A549 (cell line): ENCODE data around the gene ADK. TPM values are rescaled to one million over a fixed set of nuclear protein-coding genes. Genes with fewer than 3 reads are reported as not detected.

Source experiments
- ATAC-seq, 2 experiments: fragments of 200-7000 bp in 1 of 2; fragments of >200 bp in 1 of 2; cut with Nextera tagmentation in 1 of 2; cut with Tn5 transposase in 1 of 2; 3 replicates each; pipeline versions ENCODE4 v1.8.0 to v1.9.1; 2018 to 2020; ENCODE audit warnings: mild to moderate bottlenecking in 1 of 2, moderate library complexity in 1 of 2
- CTCF ChIA-PET: fragments of 300-600 bp; sonication (Branson Sonifier 250); formaldehyde crosslinking; extraction: SDS; loops from one replicate; lab custom pipeline; 2021; ENCODE audit warnings: antibody characterized with exemption, inconsistent platforms; lab: Yijun Ruan, JAX
- POLR2A ChIA-PET: fragments of 350-600 bp; formaldehyde crosslinking; extraction: SDS; loops from one replicate; lab custom pipeline; 2021; ENCODE audit warnings: antibody characterized with exemption, inconsistent platforms; lab: Yijun Ruan, JAX
- DNase-seq, 2 experiments: peaks; one replicate each; pipeline versions ENCODE4 v3.0.0 to v3.0.0-alpha.2; 2011 to 2016; ENCODE audit warnings: low read depth in 1 of 2, low spot score in 1 of 2
- FAIRE-seq: peaks from 2 replicates; lab custom pipeline; 2011; peaks lifted over from hg19 to GRCh38; lab: Jason Lieb, UNC
- H3K27ac ChIP-seq, 2 experiments: fragments of >200 bp; sonication (Bioruptor Twin); formaldehyde crosslinking; 3 replicates each; pipeline ENCODE4 v1.5.1; 2016 to 2017
- H3K4me1 ChIP-seq: fragments of >200 bp; sonication (Bioruptor Twin); formaldehyde crosslinking; 3 replicates; pipeline ENCODE4 v1.6.1; 2016
- H3K4me2 ChIP-seq: fragments of >200 bp; sonication (Bioruptor Twin); formaldehyde crosslinking; 3 replicates; pipeline ENCODE4 v1.6.1; 2016
- H3K4me3 ChIP-seq: fragments of >200 bp; sonication (Bioruptor Twin); formaldehyde crosslinking; 3 replicates; pipeline ENCODE4 v1.5.1; 2016
- H3K9me3 ChIP-seq: fragments of >200 bp; sonication (Bioruptor Twin); formaldehyde crosslinking; 3 replicates; pipeline ENCODE4 v1.6.1; 2016
- CBX8 ChIP-seq: fragments of 200-600 bp; sonication (generic); IDR thresholded peaks from 2 replicates; pipeline ENCODE4 v1.6.1; 2016
- EHMT2 ChIP-seq: fragments of 200-600 bp; sonication (generic); IDR thresholded peaks from 2 replicates; pipeline ENCODE4 v1.6.1; 2016; ENCODE audit warnings: antibody characterized with exemption, low read depth, mild to moderate bottlenecking, moderate library complexity
- EP300 ChIP-seq, 2 experiments: fragments of >200 bp; sonication (Bioruptor Twin); formaldehyde crosslinking; IDR thresholded peaks; 2 replicates in 1 of 2; 3 replicates in 1 of 2; pipeline ENCODE4 v1.6.1; 2016 to 2017
- FOSL2 ChIP-seq, 2 experiments: fragments of 450-650 bp in 1 of 2; fragments of >200 bp in 1 of 2; sonication (Bioruptor Twin) in 1 of 2; formaldehyde crosslinking; IDR thresholded peaks; 2 replicates each; pipeline versions ENCODE4 v1.5.0 to v1.6.1; 2016 to 2020; ENCODE audit warnings: mild to moderate bottlenecking in 1 of 2, moderate library complexity in 1 of 2
- FOXS1 ChIP-seq: fragments of 250-450 bp; sonication (Bioruptor Pico); IDR thresholded peaks from 2 replicates; pipeline ENCODE4 v1.5.0; 2020; ENCODE audit warnings: mild to moderate bottlenecking, moderate library complexity
- HDAC2 ChIP-seq: fragments of 200-600 bp; sonication (generic); IDR thresholded peaks from 2 replicates; pipeline ENCODE4 v1.6.1; 2016
- HEYL ChIP-seq: fragments of 250-450 bp; sonication (Bioruptor Pico); IDR thresholded peaks from 2 replicates; pipeline ENCODE4 v1.8.0; 2021; ENCODE audit warnings: mild to moderate bottlenecking, moderate library complexity
- NFE2L2 ChIP-seq: fragments of 150-350 bp; conservative IDR thresholded peaks from 2 replicates; pipeline ENCODE4 v1.6.1; 2014; ENCODE audit warnings: low read length
- NPAS2 ChIP-seq: fragments of 250-450 bp; sonication (Bioruptor Pico); IDR thresholded peaks from 2 replicates; pipeline ENCODE4 v1.8.0; 2022; ENCODE audit warnings: mild to moderate bottlenecking, moderate library complexity, borderline replicate concordance
- POLR2A ChIP-seq: IDR thresholded peaks from 2 replicates; pipeline ENCODE4 v1.6.1; 2012; ENCODE audit warnings: mild to moderate bottlenecking, low read length
- RAD21 ChIP-seq, 2 experiments: fragments of >200 bp in 1 of 2; sonication (Bioruptor Twin) in 1 of 2; formaldehyde crosslinking in 1 of 2; IDR thresholded peaks in 1 of 2; conservative IDR thresholded peaks in 1 of 2; 2 replicates in 1 of 2; 3 replicates in 1 of 2; pipeline ENCODE4 v1.6.1; 2012 to 2018; ENCODE audit warnings: inconsistent platforms in 1 of 2
- RARB ChIP-seq: fragments of 250-450 bp; sonication (Bioruptor Pico); IDR thresholded peaks from 2 replicates; pipeline ENCODE4 v1.8.0; 2021; ENCODE audit warnings: mild to moderate bottlenecking, moderate library complexity
- RFX5 ChIP-seq: fragments of 450-650 bp; IDR thresholded peaks from 2 replicates; pipeline ENCODE4 v1.7.1; 2014; ENCODE audit warnings: antibody characterized with exemption, mild to moderate bottlenecking, moderate library complexity
- RNF2 ChIP-seq: fragments of 200-600 bp; sonication (generic); IDR thresholded peaks from 2 replicates; pipeline ENCODE4 v1.6.1; 2016; ENCODE audit warnings: low read depth, mild to moderate bottlenecking, antibody characterized with exemption, moderate library complexity, borderline replicate concordance
- SMC3 ChIP-seq: fragments of >200 bp; sonication (Bioruptor Twin); formaldehyde crosslinking; IDR thresholded peaks from 3 replicates; pipeline ENCODE4 v1.6.1; 2018; ENCODE audit warnings: inconsistent platforms
- ZFP36 ChIP-seq: fragments of 450-650 bp; IDR thresholded peaks from 2 replicates; pipeline ENCODE4 v1.6.1; 2014; ENCODE audit warnings: borderline replicate concordance; ENCODE audit not compliant: partially characterized antibody
- ZNF302 ChIP-seq: fragments of 250-450 bp; sonication (Bioruptor Pico); IDR thresholded peaks from 2 replicates; pipeline ENCODE4 v1.9.0; 2021; ENCODE audit warnings: inconsistent platforms, mild to moderate bottlenecking, moderate library complexity
- ZSCAN20 ChIP-seq: fragments of 250-450 bp; sonication (Bioruptor Pico); IDR thresholded peaks from 2 replicates; pipeline ENCODE4 v1.8.0; 2022; ENCODE audit warnings: mild to moderate bottlenecking, moderate library complexity
- WGBS: methylation state at CpG from one replicate; pipeline ENCODE4 v1.1.6; 2017; ENCODE audit errors: missing lambda C conversion rate; 5-methylcytosine and 5-hydroxymethylcytosine counted together
- polyA plus RNA-seq, 4 experiments: library from polyadenylated mRNA; depleted of rRNA in 3 of 4; stranded (reverse); fragments of >200 nt; fragmentation: RNase III in 1 of 4; extraction: RNeasy Plus Mini Kit Qiagen cat#74134 plus additional on column Dnase treatment in 1 of 4; gene quantifications; 2 replicates in 3 of 4; 3 replicates in 1 of 4; pipeline ENCODE4 v1.2.3, GENCODE V29; 2011 to 2017
- TF ChIP-seq, protein P1 (sequence below): fragments of >200 bp; sonication (Bioruptor Twin); formaldehyde crosslinking; IDR thresholded peaks from 2 replicates; pipeline ENCODE4 v1.6.1; 2016
- TF ChIP-seq, protein P2 (sequence below): IDR thresholded peaks from 2 replicates; pipeline ENCODE4 v1.6.1; 2012
- TF ChIP-seq, protein P3 (sequence below): IDR thresholded peaks from 2 replicates; pipeline ENCODE4 v1.6.1; 2012
- TF ChIP-seq, protein P4 (sequence below): fragments of 250-450 bp; sonication (Bioruptor Pico); IDR thresholded peaks from 2 replicates; pipeline ENCODE4 v1.5.0; 2021; ENCODE audit warnings: mild to moderate bottlenecking, moderate library complexity, borderline replicate concordance
- TF ChIP-seq, protein P5 (sequence below): IDR thresholded peaks from 2 replicates; pipeline ENCODE4 v1.6.1; 2012; ENCODE audit warnings: low read depth, borderline replicate concordance
- TF ChIP-seq, protein P6 (sequence below): fragments of 450-650 bp; IDR thresholded peaks from 2 replicates; pipeline ENCODE4 v1.6.1; 2014; ENCODE audit warnings: antibody characterized with exemption

ADK gene
- polyA plus RNA-seq, 2 of the 4 experiments (the other 2 are of a cell fraction): 35.8 to 40.7 TPM

DNA sequence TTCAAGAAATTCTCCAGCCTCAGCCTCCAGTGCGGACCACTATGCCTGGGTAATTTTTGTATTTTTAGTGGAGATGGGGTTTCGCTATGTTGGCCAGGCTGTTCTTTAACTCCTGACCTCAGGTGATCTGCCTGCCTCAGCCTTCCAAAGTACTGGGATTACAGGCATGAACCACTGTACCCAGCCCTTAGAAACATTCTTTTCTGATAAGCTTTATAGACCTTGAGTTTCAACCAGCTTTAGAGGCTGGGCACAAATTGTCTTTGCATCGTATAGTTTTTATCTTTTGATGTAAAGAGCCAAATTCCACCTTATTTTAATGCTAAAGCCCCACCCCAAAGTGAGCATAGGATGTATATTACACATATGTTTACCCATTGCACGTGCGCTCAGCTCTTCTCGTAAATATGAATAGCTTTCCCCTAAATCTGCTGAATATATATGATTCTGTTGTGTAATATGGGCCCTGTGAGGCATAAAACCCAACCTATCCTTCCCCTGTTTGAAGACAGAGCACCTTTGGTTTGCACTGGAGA, 124.8 kb downstream of the ADK start:
- H3K9me3 ChIP-seq: no peaks in the 10 kb centered on the region
- POLR2A ChIA-PET: interaction anchor here (0.7 kb wide), 1 partner anchor 550 kb away, joined by 3 read pairs; no protein-coding TSS in a partner anchor
- H3K4me3 ChIP-seq: no peak overlapping the region
- DNase-seq (no peak), ATAC-seq (no peak), FAIRE-seq (no peak)
- no peak overlapping the region for H3K27ac ChIP-seq
- H3K4me1 ChIP-seq: no peaks in the 10 kb centered on the region
- TF ChIP-seq RAD21 (conservative IDR thresholded peaks at IDR 0.05 in 1 of 2, IDR thresholded peaks at IDR 0.05 in 1 of 2): no peak
- TF ChIP-seq EHMT2: no peak
- TF ChIP-seq NPAS2: no peak
- no peak for TF ChIP-seq HDAC2
- TF ChIP-seq, protein P1, sequence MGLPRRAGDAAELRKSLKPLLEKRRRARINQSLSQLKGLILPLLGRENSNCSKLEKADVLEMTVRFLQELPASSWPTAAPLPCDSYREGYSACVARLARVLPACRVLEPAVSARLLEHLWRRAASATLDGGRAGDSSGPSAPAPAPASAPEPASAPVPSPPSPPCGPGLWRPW: no peak
- TF ChIP-seq FOSL2 (IDR thresholded peaks at IDR 0.05): no peak
- no peak for TF ChIP-seq FOSL2 (CRISPR knock-in tag; IDR thresholded peaks at IDR 0.05)
- TF ChIP-seq RNF2: no peak
- TF ChIP-seq, protein P2, sequence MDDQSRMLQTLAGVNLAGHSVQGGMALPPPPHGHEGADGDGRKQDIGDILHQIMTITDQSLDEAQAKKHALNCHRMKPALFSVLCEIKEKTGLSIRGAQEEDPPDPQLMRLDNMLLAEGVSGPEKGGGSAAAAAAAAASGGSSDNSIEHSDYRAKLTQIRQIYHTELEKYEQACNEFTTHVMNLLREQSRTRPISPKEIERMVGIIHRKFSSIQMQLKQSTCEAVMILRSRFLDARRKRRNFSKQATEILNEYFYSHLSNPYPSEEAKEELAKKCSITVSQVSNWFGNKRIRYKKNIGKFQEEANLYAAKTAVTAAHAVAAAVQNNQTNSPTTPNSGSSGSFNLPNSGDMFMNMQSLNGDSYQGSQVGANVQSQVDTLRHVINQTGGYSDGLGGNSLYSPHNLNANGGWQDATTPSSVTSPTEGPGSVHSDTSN: no peak
- TF ChIP-seq, protein P3, sequence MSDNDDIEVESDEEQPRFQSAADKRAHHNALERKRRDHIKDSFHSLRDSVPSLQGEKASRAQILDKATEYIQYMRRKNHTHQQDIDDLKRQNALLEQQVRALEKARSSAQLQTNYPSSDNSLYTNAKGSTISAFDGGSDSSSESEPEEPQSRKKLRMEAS: no peak
- TF ChIP-seq POLR2A: no peak
- WGBS: 90% methylated on average over 6 of the region's 6 CpGs
- no peak overlapping the region for H3K4me2 ChIP-seq
- CTCF ChIA-PET: interaction anchor here (0.7 to 2.5 kb wide), 5 partner anchors 9 to 823 kb away, joined by 3 to 10 read pairs (median 7); a partner anchor contains a TSS

DNA sequence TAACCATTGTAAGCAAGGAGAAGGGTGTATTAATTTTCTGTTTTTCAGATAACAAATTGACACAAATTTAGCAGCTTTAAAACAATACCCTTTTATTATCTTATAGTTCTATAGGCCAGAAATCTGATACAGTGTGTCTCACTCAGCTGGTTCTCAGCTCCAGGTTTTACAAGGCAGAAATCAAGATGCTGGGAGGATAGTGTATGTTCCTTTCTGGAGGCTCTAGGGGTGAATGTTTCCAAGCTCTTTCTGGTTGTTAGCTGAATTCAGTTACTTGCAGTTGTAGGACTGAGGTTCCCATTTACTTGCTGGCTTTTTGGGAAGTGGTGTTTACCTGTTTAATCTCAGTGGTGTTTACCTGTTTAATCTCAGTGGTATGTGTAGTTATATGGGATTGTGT, 125.4 kb downstream of the ADK start:
- no peak overlapping the region for H3K4me2 ChIP-seq
- no peak for ATAC-seq
- no peak for DNase-seq
- ChIA-PET POLR2A (no interaction called here), CTCF (interaction anchor here (0.7 to 2.5 kb wide), 5 partner anchors 10 to 823 kb away, joined by 3 to 10 read pairs (median 7); a partner anchor contains a TSS)
- TF ChIP-seq, protein P4, sequence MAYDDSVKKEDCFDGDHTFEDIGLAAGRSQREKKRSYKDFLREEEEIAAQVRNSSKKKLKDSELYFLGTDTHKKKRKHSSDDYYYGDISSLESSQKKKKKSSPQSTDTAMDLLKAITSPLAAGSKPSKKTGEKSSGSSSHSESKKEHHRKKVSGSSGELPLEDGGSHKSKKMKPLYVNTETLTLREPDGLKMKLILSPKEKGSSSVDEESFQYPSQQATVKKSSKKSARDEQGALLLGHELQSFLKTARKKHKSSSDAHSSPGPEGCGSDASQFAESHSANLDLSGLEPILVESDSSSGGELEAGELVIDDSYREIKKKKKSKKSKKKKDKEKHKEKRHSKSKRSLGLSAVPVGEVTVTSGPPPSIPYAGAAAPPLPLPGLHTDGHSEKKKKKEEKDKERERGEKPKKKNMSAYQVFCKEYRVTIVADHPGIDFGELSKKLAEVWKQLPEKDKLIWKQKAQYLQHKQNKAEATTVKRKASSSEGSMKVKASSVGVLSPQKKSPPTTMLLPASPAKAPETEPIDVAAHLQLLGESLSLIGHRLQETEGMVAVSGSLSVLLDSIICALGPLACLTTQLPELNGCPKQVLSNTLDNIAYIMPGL: no peak
- TF ChIP-seq, protein P5, sequence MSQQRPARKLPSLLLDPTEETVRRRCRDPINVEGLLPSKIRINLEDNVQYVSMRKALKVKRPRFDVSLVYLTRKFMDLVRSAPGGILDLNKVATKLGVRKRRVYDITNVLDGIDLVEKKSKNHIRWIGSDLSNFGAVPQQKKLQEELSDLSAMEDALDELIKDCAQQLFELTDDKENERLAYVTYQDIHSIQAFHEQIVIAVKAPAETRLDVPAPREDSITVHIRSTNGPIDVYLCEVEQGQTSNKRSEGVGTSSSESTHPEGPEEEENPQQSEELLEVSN: no peak
- TF ChIP-seq RFX5 (no peak), CBX8 (no peak), EP300 (IDR thresholded peaks at IDR 0.05) (no peak), ZFP36 (no peak), ZNF302 (CRISPR knock-in tag) (no peak), SMC3 (no peak), RARB (CRISPR knock-in tag) (no peak), EHMT2 (no peak), HEYL (CRISPR knock-in tag) (no peak), FOXS1 (CRISPR knock-in tag) (no peak), NFE2L2 (no peak), ZSCAN20 (CRISPR knock-in tag) (no peak)
- TF ChIP-seq, protein P3: no peak
- TF ChIP-seq, protein P1: no peak
- TF ChIP-seq, protein P6, sequence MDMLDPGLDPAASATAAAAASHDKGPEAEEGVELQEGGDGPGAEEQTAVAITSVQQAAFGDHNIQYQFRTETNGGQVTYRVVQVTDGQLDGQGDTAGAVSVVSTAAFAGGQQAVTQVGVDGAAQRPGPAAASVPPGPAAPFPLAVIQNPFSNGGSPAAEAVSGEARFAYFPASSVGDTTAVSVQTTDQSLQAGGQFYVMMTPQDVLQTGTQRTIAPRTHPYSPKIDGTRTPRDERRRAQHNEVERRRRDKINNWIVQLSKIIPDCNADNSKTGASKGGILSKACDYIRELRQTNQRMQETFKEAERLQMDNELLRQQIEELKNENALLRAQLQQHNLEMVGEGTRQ: no peak
- FAIRE-seq: no peak
- H3K4me3 ChIP-seq: no peak overlapping the region
- H3K9me3 ChIP-seq: no peaks in the 10 kb centered on the region
- H3K4me1 ChIP-seq: no peaks in the 10 kb centered on the region
- H3K27ac ChIP-seq: no peak overlapping the region
